Islet precursor cell (in vitro differentiated cells): ENCODE measurements around the gene PARP12.

Experiments
- DNase-seq: peaks from one replicate; pipeline ENCODE4 v3.0.0-alpha.2; 2018

The PARP12 gene

GRCh38 chr7:140034421-140034820 lies 28.3 kb downstream of the PARP12 start:
- DNase-seq: no peak

DNA sequence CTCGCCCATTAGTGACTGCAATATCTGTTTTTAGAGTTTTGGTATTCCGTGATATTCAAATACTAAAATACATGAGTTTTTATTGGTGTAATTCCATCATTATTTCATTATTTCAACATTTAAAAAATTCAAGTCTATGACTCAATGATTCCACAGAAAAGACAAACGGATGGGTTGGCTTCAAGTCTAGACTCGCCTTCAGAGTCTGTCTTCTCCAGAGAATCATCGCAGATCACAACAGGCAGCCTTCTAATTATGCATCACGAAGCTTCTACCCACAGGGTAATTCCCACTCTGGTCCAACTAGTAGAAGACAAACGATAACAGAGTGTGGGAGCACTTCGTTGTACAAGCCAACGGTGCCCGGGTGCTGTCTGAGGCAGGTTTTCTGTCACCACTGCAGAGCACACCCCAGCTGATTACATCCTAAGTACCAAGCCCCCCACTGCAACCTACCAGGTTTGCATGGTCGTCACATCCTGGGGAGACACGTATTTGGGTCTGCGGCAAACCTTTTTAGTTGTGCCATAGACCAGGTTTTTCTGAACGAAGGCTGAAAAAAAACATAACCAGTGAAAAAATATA lies 28.9 kb downstream of the PARP12 start:
- no peak for DNase-seq

GRCh38 chr7:140033036-140033435 lies 29.7 kb downstream of the PARP12 start:
- no peak for DNase-seq

DNA sequence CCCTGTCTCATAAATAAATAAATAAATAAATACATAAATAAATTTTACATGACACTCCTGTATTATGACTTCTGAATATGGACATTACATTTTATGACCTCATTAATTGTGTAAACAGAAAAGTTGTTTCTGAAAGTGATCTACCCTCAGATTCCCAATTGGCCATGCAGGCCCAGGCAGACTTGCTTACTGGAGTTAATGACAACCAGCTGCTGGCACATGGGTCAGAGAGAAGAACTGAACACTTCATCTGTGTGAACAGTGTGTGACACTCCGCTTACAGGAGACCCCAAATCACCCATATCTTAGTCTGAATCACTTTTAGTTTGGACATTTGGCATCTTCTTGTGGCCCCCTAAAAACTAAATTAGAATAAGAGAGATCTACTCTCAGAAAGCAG lies 31.4 kb downstream of the PARP12 start:
- no peak for DNase-seq

GRCh38 chr7:140029072-140029471 lies 33.7 kb downstream of the PARP12 start:
- no peak for DNase-seq

- no peak for DNase-seq
These were observed 34.4 kb downstream of the PARP12 start for GRCh38 chr7:140028311-140028710.

DNA sequence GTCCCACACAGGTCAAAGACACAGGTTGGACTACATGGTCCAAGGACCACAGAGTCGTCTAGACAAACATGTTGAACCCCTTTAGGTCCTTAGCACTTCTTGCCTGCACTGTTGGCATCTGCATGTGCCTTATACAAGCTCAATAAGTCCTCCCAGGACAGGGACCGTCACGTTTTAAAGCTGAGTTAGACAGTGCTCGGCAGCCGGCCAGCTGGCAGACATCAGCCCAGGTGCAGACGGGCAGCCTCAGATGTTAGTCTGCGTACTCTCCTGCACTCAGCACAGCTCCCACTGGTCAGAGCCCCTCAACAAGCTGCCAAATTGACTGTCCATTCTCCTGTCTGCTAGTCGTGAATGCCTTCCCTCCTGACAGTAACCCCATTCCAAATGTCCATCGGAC lies 34.9 kb downstream of the PARP12 start:
- no peak for DNase-seq

- no peak for DNase-seq
These were observed 35.8 kb downstream of the PARP12 start for GRCh38 chr7:140026935-140027334.

GRCh38 chr7:140025814-140026433 lies 36.8 kb downstream of the PARP12 start:
- DNase-seq: no peak

DNA sequence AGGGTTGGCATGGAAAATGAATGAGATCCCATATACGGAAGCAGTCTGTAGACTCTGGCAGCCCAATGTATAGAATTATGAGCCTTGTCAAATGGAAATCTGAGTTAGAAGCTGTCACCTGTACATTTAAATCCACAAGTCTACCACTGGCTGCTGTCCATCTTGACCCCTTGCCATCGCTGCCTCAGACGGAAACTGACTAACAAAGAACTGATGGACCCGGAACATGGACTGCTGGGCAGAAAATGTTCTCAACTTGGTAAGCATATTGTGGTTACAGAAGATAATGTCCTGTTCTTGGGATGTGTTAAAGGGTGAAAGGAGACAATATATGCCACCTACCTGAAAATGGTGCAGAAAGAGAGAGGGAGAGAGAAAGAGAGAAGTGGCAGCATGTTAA lies 37.5 kb downstream of the PARP12 start:
- no peak for DNase-seq

- DNase-seq: no peak
These were observed 38.2 kb downstream of the PARP12 start for GRCh38 chr7:140024585-140024984.

DNA sequence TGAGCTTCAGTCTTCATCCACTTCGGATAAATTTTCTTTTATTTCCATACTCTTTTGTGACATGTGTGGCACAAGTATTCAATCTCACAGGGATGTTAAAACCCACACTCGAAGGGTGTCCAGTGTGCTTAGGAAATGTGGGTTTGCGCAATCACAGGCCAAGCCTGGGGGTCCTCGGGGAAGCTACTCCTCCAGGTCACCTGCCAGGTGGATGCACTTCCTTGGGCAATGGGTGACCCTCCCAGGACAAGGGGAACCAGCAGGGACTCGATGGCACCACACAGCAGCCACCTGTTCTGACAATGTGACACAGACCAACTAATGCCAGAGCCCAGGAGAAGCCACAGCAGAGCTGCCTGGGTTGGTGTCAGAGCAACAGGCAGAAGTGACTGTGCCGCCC lies 39.0 kb downstream of the PARP12 start:
- no peak for DNase-seq

GRCh38 chr7:140022582-140023211 lies 40.1 kb downstream of the PARP12 start:
- DNase-seq: no peak

DNA sequence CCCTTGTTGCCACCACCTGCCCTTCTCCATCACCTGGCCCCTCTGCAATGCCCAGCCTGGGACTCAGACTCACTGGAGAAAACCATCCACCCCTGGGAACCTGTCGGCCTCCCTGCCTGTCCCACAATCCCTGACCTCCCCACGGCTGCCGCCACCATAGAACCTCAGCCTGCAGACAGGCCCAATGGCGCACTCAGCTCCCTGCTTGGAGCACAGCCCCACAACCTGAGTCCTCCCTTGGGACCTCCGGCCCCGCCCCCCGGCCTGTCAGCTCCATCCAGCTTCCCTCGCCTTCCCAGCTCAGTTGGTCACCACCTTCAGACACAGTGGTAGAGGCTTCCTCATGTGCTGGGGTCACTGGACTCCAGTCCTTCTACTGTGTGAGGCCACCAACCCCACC lies 41.1 kb downstream of the PARP12 start:
- no peak for DNase-seq

GRCh38 chr7:140019606-140020005 lies 43.1 kb downstream of the PARP12 start:
- DNase-seq: no peak

GRCh38 chr7:140019172-140019571 lies 43.6 kb downstream of the PARP12 start:
- no peak for DNase-seq

DNA sequence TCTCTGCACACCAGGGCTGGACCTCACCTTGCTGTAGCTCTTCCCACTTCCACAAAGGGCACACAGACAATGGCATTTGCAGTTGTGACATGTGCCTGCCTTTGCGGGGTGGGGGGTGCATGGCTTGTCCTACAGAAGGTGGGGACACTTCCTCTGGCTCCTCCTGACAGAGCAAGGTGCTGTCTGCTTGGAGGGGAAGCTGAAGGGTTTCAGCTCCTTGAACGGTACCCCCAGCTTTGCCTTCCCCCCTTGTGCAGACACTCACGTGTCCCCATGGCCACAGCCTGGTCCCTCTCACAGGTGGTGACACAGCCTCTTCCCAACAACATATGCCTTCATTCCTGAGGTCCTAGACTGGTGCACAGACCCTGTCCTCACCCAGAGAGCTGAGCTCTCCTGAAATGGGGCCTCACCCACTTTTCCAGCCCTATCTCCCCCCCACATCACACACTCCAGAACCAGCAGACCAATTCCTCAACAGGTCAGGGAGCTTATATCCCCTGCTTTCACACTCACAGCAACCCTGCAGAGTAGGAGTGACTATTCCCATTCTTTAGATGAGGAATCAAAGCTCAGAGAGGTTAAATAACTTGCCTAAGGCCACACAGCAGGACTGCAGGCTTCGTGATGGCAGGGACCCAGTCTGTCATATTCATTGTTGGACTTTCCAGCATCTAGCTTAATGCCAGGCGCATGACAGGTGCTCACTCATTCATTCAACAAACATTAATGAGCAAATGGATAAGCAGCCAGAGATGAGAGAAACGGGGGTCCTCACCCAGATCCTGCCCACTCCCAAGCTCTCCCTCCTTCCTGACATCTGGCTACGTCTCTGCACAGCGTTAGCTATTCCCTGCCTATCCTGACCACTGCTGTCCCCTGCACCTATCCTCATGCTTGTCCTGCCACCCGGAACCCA lies 44.4 kb downstream of the PARP12 start:
- DNase-seq: no peak

DNA sequence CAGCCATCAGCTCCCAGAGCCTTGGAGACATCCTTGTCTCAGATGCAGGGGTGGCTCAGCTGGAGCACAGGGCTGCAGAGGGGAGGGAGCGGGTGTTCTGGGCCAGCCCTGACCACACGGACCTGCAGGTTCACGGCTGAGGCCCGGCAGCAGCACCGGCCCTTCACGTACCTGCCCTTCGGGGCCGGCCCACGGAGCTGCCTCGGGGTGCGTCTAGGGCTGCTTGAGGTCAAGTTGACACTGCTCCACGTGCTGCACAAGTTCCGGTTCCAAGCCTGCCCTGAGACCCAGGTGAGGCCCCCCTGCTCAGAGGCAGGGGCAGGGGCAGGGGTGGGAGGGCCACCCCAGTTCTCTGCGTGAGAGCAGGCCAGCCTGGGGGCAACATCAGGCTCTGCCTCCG lies 45.2 kb downstream of the PARP12 start:
- DNase-seq: no peak

DNA sequence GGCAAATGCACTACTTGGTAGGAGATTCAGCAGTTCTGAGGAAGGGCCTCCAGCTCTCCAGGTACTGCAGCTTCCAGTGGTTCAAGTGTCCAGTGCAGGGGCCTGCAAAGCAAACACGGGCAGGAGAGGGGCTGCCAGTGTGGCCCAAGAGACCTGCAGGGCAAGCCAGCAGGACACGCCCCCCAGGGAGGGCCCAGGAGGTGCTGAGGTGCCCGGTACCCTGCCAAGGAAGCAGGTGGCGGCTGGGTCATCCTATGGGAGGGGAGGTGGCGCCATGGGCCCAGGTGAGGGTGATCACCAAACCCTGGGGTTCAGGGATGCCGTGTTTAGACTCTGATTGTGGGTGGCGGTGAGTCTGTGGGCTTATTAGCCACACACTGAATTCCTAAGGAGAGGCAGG lies 45.7 kb downstream of the PARP12 start:
- DNase-seq: no peak

- no peak for DNase-seq
These were observed 46.2 kb downstream of the PARP12 start for GRCh38 chr7:140016540-140016939.

GRCh38 chr7:140015471-140015970 lies 47.2 kb downstream of the PARP12 start:
- no peak for DNase-seq

GRCh38 chr7:140014123-140014522 lies 48.6 kb downstream of the PARP12 start:
- no peak for DNase-seq

- no peak for DNase-seq
These were observed 49.1 kb downstream of the PARP12 start for GRCh38 chr7:140013676-140014075.
